GM23338 (cell line): Measurements from ENCODE around the gene NLGN3. TPM values are rescaled to one million over a fixed set of nuclear protein-coding genes. Genes with fewer than 3 reads are reported as not detected.

Experiments used
- ATAC-seq: fragments of 200-7000 bp; cut with Tn5 transposase; 3 replicates; pipeline ENCODE4 v1.9.1; 2020
- DNase-seq: peaks from one replicate; pipeline ENCODE4 v3.0.0-alpha.2; 2015; ENCODE audit warnings: low spot score
- H2AFZ ChIP-seq: fragments of 200-600 bp; sonication (generic); 2 replicates; pipeline ENCODE4 v1.8.0; 2016; ENCODE audit warnings: antibody characterized with exemption, mild to moderate bottlenecking, moderate library complexity
- H3F3A ChIP-seq: fragments of 200-600 bp; sonication (generic); replicated peaks from 2 replicates; pipeline ENCODE4 v1.8.0; 2017; ENCODE audit warnings: antibody characterized with exemption, mixed run types, low read depth
- H3K27ac ChIP-seq: fragments of 200-600 bp; sonication (generic); 2 replicates; pipeline ENCODE4 v1.6.1; 2016; ENCODE audit warnings: low read depth
- H3K27me3 ChIP-seq: fragments of 200-600 bp; sonication (generic); 2 replicates; pipeline ENCODE4 v1.8.0; 2016; ENCODE audit warnings: mild to moderate bottlenecking, mixed run types, moderate library complexity; ENCODE audit not compliant: insufficient read depth
- H3K36me3 ChIP-seq: fragments of 200-600 bp; sonication (generic); 2 replicates; pipeline ENCODE4 v1.8.0; 2016; ENCODE audit warnings: mild to moderate bottlenecking; ENCODE audit not compliant: insufficient read depth
- H3K4me1 ChIP-seq: fragments of 200-600 bp; sonication (generic); 2 replicates; pipeline ENCODE4 v1.8.0; 2016; ENCODE audit warnings: mild to moderate bottlenecking, moderate library complexity; ENCODE audit not compliant: insufficient read depth
- H3K4me2 ChIP-seq: fragments of 200-600 bp; sonication (generic); 2 replicates; pipeline ENCODE4 v1.7.1; 2017; ENCODE audit warnings: mixed run types
- H3K4me3 ChIP-seq: fragments of 200-600 bp; sonication (generic); 2 replicates; pipeline ENCODE4 v1.6.1; 2016; ENCODE audit warnings: mixed run types
- H3K79me2 ChIP-seq: fragments of 200-600 bp; sonication (generic); replicated peaks from 2 replicates; pipeline ENCODE4 v1.8.0; 2017; ENCODE audit warnings: mild to moderate bottlenecking; ENCODE audit not compliant: insufficient read depth
- H3K9me2 ChIP-seq: fragments of 200-600 bp; sonication (generic); 2 replicates; pipeline ENCODE4 v1.8.0; 2017; ENCODE audit not compliant: insufficient read depth
- H4K20me1 ChIP-seq: fragments of 200-600 bp; sonication (generic); replicated peaks from 2 replicates; pipeline ENCODE4 v1.8.0; 2017; ENCODE audit warnings: mild to moderate bottlenecking; ENCODE audit not compliant: insufficient read depth
- H3K27ac Mint-ChIP-seq: 2 replicates; pipeline ENCODE4 v1.8.0; 2020; ENCODE audit warnings: inconsistent platforms, mild to moderate bottlenecking, moderate library complexity, mixed read lengths
- H3K27me3 Mint-ChIP-seq: 3 replicates; pipeline ENCODE4 v1.8.0; 2022; ENCODE audit warnings: low read depth, mild to moderate bottlenecking, moderate library complexity, mixed read lengths, inconsistent platforms; ENCODE audit not compliant: insufficient read depth, poor library complexity
- H3K36me3 Mint-ChIP-seq: 3 replicates; pipeline ENCODE4 v1.8.0; 2021; ENCODE audit warnings: low read depth, mild to moderate bottlenecking, inconsistent platforms, moderate library complexity, mixed read lengths
- H3K4me1 Mint-ChIP-seq: 3 replicates; pipeline ENCODE4 v1.8.0; 2020; ENCODE audit warnings: mild to moderate bottlenecking, inconsistent platforms, mixed read lengths
- H3K4me3 Mint-ChIP-seq: 3 replicates; pipeline ENCODE4 v1.8.0; 2021; ENCODE audit warnings: moderate library complexity, mild to moderate bottlenecking, inconsistent platforms, mixed read lengths
- H3K9me3 Mint-ChIP-seq: 3 replicates; pipeline ENCODE4 v1.8.0; 2020; ENCODE audit warnings: moderate library complexity, mild to moderate bottlenecking, inconsistent platforms, mixed read lengths
- CREB1 ChIP-seq: fragments of 250-450 bp; sonication (Bioruptor Pico); IDR thresholded peaks from 2 replicates; pipeline ENCODE4 v1.5.0; 2020; ENCODE audit warnings: low read depth, mild to moderate bottlenecking, moderate library complexity
- EZH2 ChIP-seq: fragments of 200-600 bp; sonication (generic); IDR thresholded peaks from one replicate; pipeline ENCODE4 v1.8.0; 2017; ENCODE audit warnings: antibody characterized with exemption, mild to moderate bottlenecking, low read depth; ENCODE audit not compliant: unreplicated experiment
- EZH2phosphoT487 ChIP-seq: fragments of 200-600 bp; sonication (generic); IDR thresholded peaks from one replicate; pipeline ENCODE4 v1.8.1; 2018; ENCODE audit warnings: antibody characterized with exemption; ENCODE audit not compliant: unreplicated experiment
- JUNB ChIP-seq: IDR thresholded peaks from one replicate; pipeline ENCODE4 v1.6.1; 2016; ENCODE audit warnings: antibody characterized with exemption; ENCODE audit not compliant: unreplicated experiment
- NANOG ChIP-seq: IDR thresholded peaks from 2 replicates; pipeline ENCODE4 v1.6.1; 2016; ENCODE audit warnings: antibody characterized with exemption, borderline replicate concordance
- POLR2AphosphoS5 ChIP-seq: IDR thresholded peaks from 2 replicates; pipeline ENCODE4 v1.6.1; 2016; ENCODE audit warnings: antibody characterized with exemption, low read depth
- STAT1 ChIP-seq: IDR thresholded peaks from one replicate; pipeline ENCODE4 v1.6.1; 2016; ENCODE audit warnings: antibody characterized with exemption; ENCODE audit not compliant: unreplicated experiment
- ZNF114 ChIP-seq: fragments of 250-450 bp; sonication (Bioruptor Pico); IDR thresholded peaks from 2 replicates; pipeline ENCODE4 v1.5.0; 2020; ENCODE audit warnings: mild to moderate bottlenecking, moderate library complexity
- ZNF331 ChIP-seq: fragments of 250-450 bp; sonication (Bioruptor Pico); IDR thresholded peaks from 2 replicates; pipeline ENCODE4 v1.5.0; 2020; ENCODE audit warnings: low read depth, mild to moderate bottlenecking, moderate library complexity
- polyA plus RNA-seq: library from polyadenylated mRNA; unstranded; fragments of >200 nt; fragmentation: Nextera tagmentation; extraction: Ambion mirVana; gene quantifications from 2 replicates; pipeline ENCODE4 v1.2.1, GENCODE V29; 2016
- total RNA-seq: library from RNA; depleted of rRNA; stranded (reverse); fragments of >200 nt; shearing (Covaris generic); gene quantifications from 2 replicates; pipeline ENCODE4 v1.2.3, GENCODE V29; 2014
- TF ChIP-seq, protein P1 (sequence below): IDR thresholded peaks from 2 replicates; pipeline ENCODE4 v1.6.1; 2016; ENCODE audit warnings: antibody characterized with exemption
- TF ChIP-seq, protein P2 (sequence below), 2 experiments: fragments of 200-600 bp in 1 of 2; sonication (generic) in 1 of 2; conservative IDR thresholded peaks; 2 replicates each; pipeline versions ENCODE4 v1.5.1 to v1.6.1; 2016 to 2017; ENCODE audit warnings: antibody characterized with exemption in 2 of 2, low read depth in 2 of 2, mild to moderate bottlenecking in 2 of 2, moderate library complexity in 1 of 2
- TF ChIP-seq, protein P3 (sequence below): IDR thresholded peaks from one replicate; pipeline ENCODE4 v1.6.1; 2018; ENCODE audit warnings: antibody characterized with exemption; ENCODE audit not compliant: unreplicated experiment
- TF ChIP-seq, protein P4 (sequence below): fragments of 250-450 bp; sonication (Bioruptor Pico); IDR thresholded peaks from 2 replicates; pipeline ENCODE4 v1.5.0; 2020; ENCODE audit warnings: mild to moderate bottlenecking, moderate library complexity

The NLGN3 gene
- total and polyA plus RNA-seq, 2 experiments from 2014 or later = 4.5 to 17.2 TPM

DNA sequence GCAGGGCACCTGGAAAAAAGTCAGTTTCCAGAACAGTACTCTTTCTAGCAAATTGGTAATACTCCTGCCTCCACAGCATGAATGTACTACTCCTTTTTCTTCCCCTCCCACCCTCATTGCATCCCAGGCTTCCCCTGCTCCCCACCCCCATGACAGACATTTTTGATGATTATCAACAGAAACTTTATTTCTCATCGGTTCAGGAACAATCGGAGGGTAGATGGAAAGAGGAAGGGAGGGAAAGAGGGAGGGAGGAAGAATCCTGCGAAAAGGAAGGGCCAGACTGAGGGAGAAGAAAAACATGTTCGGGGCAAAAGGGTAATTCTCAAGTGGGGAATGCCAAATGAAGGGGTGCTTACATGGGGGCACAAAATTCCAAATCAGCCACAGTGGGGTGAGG, 37.4 kb upstream of the NLGN3 start:
- Mint-ChIP-seq H3K36me3 (no peaks in the 10 kb centered on the region), H3K4me3 (no peak overlapping the region), H3K27ac (no peak overlapping the region), H3K4me1 (peaks cover 35% of the 10 kb centered on the region), H3K9me3 (no peaks in the 10 kb centered on the region), H3K27me3 (peaks cover 2% of the 10 kb centered on the region)
- no peaks in the 10 kb centered on the region for H3K79me2 ChIP-seq
- no peak for DNase-seq
- no peak for ATAC-seq
- no peak overlapping the region for H3K27ac ChIP-seq
- 0 out of 2 replicates have a peak, but pooled peaks cover 5% of the 10 kb centered on the region for H3F3A ChIP-seq
- no peak overlapping the region for H3K4me3 ChIP-seq
- H2AFZ ChIP-seq = no peak overlapping the region
- H3K4me2 ChIP-seq = no peak overlapping the region
- H4K20me1 ChIP-seq = no peaks in the 10 kb centered on the region
- peaks cover 25% of the 10 kb centered on the region for H3K4me1 ChIP-seq
- peaks cover 18% of the 10 kb centered on the region; the same call in 1 of the 2 replicates for H3K27me3 ChIP-seq
- TF ChIP-seq ZNF114 (CRISPR knock-in tag) (no peak), JUNB (no peak), EZH2phosphoT487 (no peak), POLR2AphosphoS5 (no peak), ZNF331 (CRISPR knock-in tag) (no peak), EZH2 (no peak), NANOG (no peak), CREB1 (CRISPR knock-in tag) (no peak), STAT1 (no peak)
- TF ChIP-seq, protein P1, sequence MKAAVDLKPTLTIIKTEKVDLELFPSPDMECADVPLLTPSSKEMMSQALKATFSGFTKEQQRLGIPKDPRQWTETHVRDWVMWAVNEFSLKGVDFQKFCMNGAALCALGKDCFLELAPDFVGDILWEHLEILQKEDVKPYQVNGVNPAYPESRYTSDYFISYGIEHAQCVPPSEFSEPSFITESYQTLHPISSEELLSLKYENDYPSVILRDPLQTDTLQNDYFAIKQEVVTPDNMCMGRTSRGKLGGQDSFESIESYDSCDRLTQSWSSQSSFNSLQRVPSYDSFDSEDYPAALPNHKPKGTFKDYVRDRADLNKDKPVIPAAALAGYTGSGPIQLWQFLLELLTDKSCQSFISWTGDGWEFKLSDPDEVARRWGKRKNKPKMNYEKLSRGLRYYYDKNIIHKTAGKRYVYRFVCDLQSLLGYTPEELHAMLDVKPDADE = no peak
- TF ChIP-seq, protein P2, sequence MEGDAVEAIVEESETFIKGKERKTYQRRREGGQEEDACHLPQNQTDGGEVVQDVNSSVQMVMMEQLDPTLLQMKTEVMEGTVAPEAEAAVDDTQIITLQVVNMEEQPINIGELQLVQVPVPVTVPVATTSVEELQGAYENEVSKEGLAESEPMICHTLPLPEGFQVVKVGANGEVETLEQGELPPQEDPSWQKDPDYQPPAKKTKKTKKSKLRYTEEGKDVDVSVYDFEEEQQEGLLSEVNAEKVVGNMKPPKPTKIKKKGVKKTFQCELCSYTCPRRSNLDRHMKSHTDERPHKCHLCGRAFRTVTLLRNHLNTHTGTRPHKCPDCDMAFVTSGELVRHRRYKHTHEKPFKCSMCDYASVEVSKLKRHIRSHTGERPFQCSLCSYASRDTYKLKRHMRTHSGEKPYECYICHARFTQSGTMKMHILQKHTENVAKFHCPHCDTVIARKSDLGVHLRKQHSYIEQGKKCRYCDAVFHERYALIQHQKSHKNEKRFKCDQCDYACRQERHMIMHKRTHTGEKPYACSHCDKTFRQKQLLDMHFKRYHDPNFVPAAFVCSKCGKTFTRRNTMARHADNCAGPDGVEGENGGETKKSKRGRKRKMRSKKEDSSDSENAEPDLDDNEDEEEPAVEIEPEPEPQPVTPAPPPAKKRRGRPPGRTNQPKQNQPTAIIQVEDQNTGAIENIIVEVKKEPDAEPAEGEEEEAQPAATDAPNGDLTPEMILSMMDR (conservative IDR thresholded peaks at IDR 0.05; ENCODE audit: low read depth in 2 of 2) = no peak
- TF ChIP-seq, protein P3, sequence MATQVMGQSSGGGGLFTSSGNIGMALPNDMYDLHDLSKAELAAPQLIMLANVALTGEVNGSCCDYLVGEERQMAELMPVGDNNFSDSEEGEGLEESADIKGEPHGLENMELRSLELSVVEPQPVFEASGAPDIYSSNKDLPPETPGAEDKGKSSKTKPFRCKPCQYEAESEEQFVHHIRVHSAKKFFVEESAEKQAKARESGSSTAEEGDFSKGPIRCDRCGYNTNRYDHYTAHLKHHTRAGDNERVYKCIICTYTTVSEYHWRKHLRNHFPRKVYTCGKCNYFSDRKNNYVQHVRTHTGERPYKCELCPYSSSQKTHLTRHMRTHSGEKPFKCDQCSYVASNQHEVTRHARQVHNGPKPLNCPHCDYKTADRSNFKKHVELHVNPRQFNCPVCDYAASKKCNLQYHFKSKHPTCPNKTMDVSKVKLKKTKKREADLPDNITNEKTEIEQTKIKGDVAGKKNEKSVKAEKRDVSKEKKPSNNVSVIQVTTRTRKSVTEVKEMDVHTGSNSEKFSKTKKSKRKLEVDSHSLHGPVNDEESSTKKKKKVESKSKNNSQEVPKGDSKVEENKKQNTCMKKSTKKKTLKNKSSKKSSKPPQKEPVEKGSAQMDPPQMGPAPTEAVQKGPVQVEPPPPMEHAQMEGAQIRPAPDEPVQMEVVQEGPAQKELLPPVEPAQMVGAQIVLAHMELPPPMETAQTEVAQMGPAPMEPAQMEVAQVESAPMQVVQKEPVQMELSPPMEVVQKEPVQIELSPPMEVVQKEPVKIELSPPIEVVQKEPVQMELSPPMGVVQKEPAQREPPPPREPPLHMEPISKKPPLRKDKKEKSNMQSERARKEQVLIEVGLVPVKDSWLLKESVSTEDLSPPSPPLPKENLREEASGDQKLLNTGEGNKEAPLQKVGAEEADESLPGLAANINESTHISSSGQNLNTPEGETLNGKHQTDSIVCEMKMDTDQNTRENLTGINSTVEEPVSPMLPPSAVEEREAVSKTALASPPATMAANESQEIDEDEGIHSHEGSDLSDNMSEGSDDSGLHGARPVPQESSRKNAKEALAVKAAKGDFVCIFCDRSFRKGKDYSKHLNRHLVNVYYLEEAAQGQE = no peak
- TF ChIP-seq, protein P4, sequence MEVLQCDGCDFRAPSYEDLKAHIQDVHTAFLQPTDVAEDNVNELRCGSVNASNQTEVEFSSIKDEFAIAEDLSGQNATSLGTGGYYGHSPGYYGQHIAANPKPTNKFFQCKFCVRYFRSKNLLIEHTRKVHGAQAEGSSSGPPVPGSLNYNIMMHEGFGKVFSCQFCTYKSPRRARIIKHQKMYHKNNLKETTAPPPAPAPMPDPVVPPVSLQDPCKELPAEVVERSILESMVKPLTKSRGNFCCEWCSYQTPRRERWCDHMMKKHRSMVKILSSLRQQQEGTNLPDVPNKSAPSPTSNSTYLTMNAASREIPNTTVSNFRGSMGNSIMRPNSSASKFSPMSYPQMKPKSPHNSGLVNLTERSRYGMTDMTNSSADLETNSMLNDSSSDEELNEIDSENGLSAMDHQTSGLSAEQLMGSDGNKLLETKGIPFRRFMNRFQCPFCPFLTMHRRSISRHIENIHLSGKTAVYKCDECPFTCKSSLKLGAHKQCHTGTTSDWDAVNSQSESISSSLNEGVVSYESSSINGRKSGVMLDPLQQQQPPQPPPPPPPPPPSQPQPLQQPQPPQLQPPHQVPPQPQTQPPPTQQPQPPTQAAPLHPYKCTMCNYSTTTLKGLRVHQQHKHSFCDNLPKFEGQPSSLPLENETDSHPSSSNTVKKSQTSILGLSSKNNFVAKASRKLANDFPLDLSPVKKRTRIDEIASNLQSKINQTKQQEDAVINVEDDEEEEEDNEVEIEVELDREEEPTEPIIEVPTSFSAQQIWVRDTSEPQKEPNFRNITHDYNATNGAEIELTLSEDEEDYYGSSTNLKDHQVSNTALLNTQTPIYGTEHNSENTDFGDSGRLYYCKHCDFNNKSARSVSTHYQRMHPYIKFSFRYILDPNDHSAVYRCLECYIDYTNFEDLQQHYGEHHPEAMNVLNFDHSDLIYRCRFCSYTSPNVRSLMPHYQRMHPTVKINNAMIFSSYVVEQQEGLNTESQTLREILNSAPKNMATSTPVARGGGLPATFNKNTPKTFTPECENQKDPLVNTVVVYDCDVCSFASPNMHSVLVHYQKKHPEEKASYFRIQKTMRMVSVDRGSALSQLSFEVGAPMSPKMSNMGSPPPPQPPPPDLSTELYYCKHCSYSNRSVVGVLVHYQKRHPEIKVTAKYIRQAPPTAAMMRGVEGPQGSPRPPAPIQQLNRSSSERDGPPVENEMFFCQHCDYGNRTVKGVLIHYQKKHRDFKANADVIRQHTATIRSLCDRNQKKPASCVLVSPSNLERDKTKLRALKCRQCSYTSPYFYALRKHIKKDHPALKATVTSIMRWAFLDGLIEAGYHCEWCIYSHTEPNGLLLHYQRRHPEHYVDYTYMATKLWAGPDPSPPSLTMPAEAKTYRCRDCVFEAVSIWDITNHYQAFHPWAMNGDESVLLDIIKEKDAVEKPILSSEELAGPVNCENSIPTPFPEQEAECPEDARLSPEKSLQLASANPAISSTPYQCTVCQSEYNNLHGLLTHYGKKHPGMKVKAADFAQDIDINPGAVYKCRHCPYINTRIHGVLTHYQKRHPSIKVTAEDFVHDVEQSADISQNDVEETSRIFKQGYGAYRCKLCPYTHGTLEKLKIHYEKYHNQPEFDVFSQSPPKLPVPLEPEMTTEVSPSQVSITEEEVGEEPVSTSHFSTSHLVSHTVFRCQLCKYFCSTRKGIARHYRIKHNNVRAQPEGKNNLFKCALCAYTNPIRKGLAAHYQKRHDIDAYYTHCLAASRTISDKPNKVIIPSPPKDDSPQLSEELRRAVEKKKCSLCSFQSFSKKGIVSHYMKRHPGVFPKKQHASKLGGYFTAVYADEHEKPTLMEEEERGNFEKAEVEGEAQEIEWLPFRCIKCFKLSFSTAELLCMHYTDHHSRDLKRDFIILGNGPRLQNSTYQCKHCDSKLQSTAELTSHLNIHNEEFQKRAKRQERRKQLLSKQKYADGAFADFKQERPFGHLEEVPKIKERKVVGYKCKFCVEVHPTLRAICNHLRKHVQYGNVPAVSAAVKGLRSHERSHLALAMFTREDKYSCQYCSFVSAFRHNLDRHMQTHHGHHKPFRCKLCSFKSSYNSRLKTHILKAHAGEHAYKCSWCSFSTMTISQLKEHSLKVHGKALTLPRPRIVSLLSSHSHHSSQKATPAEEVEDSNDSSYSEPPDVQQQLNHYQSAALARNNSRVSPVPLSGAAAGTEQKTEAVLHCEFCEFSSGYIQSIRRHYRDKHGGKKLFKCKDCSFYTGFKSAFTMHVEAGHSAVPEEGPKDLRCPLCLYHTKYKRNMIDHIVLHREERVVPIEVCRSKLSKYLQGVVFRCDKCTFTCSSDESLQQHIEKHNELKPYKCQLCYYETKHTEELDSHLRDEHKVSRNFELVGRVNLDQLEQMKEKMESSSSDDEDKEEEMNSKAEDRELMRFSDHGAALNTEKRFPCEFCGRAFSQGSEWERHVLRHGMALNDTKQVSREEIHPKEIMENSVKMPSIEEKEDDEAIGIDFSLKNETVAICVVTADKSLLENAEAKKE (CRISPR knock-in tag) = no peak
- H3K36me3 ChIP-seq = no peaks in the 10 kb centered on the region
- no peaks in the 10 kb centered on the region for H3K9me2 ChIP-seq
